GM12874 (cell line): Measurements from ENCODE around the gene MARK1.

Experiments
- CTCF ChIP-seq: IDR thresholded peaks from 2 replicates; pipeline ENCODE4 v1.5.1; 2011; ENCODE audit warnings: low read depth, mild to moderate bottlenecking, control low read depth, low read length, moderate library complexity; ENCODE audit not compliant: insufficient read depth

MARK1 gene

GRCh38 chr1:220631238-220631815 lies 103.4 kb downstream of the MARK1 start:
- no peak for TF ChIP-seq CTCF

- TF ChIP-seq CTCF: no peak
Observed at GRCh38 chr1:220637759-220638158, 109.8 kb downstream of the MARK1 start.

- TF ChIP-seq CTCF: no peak
Observed at GRCh38 chr1:220642285-220642684, 114.3 kb downstream of the MARK1 start.

- no peak for TF ChIP-seq CTCF
Observed at GRCh38 chr1:220652995-220653394, 125.1 kb downstream of the MARK1 start.

GRCh38 chr1:220655509-220655908 lies 127.6 kb downstream of the MARK1 start:
- no peak for TF ChIP-seq CTCF

- no peak for TF ChIP-seq CTCF
Observed at GRCh38 chr1:220655961-220656740, 128.2 kb downstream of the MARK1 start.

GRCh38 chr1:220666349-220666748 lies 138.4 kb downstream of the MARK1 start:
- no peak for TF ChIP-seq CTCF
